HG03378 (cell line): ENCODE results near the gene NRAP.

ENCODE experiments used
- ATAC-seq: cut with Tn5 transposase; IDR thresholded peaks from one replicate; pipeline ENCODE4 v1.9.1; 2021; ENCODE audit warnings: mild to moderate bottlenecking, moderate library complexity; ENCODE audit not compliant: unreplicated experiment

NRAP gene, protein sequence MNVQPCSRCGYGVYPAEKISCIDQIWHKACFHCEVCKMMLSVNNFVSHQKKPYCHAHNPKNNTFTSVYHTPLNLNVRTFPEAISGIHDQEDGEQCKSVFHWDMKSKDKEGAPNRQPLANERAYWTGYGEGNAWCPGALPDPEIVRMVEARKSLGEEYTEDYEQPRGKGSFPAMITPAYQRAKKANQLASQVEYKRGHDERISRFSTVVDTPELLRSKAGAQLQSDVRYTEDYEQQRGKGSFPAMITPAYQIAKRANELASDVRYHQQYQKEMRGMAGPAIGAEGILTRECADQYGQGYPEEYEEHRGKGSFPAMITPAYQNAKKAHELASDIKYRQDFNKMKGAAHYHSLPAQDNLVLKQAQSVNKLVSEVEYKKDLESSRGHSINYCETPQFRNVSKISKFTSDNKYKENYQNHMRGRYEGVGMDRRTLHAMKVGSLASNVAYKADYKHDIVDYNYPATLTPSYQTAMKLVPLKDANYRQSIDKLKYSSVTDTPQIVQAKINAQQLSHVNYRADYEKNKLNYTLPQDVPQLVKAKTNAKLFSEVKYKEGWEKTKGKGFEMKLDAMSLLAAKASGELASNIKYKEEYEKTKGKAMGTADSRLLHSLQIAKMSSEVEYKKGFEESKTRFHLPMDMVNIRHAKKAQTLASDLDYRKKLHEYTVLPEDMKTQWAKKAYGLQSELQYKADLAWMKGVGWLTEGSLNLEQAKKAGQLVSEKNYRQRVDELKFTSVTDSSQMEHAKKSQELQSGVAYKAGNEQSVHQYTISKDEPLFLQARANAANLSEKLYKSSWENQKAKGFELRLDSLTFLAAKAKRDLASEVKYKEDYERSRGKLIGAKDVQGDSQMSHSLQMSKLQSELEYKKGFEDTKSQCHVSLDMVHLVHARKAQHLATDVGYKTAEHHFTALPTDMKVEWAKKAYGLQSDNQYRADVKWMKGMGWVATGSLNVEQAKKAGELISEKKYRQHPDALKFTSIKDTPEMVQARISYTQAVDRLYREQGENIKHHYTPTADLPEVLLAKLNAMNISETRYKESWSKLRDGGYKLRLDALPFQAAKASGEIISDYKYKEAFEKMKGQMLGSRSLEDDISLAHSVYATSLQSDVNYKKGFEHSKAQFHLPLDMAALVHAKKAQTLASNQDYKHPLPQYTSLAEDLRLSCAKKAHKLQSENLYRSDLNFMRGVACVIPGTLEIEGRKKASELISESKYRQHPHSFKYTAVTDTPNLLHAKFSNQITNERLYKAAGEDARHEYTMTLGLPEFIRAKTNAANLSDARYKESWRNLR (N-terminal part only)

DNA sequence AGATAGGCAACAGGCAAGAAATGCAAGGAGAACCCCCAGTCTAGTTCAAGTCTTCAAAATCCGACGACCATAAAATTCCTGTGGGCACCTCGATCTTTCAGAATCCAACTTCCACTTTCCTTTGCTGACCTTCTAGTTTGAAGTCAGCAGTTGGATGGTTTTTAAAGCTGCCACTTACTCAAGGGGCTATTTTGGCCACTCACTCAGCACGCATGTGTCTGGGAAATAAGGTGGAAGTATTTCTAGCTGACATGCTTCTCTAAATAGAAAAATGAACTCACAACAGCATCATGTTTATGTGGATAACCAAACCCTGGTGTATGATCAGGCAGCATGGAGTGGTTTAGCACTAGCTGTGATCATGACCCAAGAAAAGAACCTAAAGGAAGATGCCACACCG lies at the start of gene NRAP:
Gene NRAP (minus strand): TSS at position 134 of the 400 bp plus-strand sequence. CDS start 159 bp downstream, outside the sequence.
- ATAC-seq, result no peak

DNA sequence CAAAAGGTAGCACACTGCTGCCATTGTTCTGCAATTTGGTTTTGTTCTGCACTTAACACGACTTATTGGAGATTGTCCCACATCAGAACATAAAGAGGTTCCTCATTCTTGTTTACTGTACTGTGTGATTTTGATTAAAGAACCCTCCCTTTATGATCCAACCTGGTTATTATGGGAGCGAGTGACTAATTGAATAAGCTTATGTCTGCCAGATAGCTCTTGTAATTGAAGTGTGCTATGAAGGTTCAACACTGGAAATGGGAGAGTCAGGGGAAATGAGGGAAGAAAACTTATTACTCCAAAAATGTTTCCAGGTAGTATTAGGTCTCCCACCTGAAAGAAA lies 49.8 kb upstream of the NRAP start:
- ATAC-seq, result no peak

DNA sequence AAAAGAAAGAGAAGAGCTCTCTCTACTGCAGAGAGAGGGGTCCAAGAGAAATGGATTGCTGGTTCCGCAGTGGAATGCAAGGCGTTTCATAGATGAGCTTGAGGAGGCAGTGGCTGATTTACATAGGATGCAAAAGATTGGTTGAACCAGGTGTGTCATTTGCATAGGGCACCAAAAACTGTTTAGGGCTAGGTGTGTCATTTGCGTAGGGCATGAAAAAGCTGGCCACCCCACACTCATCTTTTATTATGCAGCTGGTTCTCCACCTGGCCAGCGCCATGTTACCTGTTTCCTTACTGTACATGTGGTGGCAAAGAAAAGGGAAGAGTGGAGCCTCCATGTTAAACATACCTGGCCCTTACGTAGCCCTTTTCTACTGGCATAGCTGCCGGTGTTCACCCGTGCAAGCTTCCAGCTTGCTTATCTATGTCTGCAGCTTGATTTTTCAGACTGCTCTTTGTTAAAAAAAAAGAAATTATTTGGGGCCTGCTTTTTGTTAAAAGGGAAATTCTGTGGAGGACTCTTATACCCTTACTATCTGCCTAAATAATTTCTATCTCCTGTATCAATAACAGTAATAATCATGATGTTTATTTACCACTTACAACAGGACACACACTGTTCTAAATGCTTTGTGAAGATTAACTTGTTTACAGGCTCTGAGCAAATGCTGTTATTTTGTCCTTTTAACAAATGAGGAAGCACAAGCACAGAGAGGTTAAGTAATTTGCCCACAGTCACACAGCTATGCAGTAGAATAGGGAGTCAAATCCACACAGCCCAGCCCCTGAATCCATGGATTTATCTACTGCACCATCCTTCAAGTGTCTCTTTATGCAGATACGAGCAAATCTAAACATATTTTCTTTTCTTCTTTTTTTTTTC lies 49.2 kb upstream of the NRAP start:
- ATAC-seq, result no peak

DNA sequence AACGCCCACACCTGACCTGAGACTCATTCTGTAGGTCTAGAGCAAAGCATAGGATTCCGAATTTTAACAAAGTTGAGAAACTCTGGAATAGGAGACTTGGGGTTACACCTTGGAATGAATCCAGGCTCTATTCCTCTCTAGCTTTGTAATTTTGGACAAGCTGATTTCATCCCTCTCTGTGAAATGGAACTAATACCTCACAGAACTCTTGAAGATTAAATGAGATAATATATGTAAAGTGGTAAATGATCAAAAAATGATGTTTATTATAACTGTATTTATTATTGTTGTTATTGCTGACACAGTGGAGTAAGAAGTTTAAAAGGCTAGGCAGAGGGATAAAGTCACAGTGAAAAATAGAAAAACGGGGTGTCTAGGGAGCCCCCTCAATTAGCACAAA lies 48.2 kb upstream of the NRAP start:
- ATAC-seq, result no peak

DNA sequence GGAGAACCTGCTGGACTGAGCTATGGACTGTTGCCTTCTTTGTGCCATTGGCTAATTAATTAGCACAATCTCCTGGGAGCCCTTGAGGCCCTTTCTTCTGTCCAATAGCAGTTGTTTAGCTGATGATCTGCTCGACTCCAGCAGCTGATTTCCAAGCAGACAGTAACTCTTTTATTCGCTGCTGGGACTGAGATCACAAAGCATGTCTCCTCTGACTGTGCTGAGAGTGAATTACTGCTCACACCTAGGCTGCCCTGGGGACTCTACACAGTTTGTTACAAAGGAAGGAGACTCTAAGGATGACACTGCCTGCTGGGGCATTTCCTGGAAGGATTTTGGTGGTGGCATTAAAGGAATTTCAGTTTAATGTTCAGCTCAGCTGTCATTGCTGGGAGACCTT lies 47.3 kb upstream of the NRAP start:
- no peak for ATAC-seq

DNA sequence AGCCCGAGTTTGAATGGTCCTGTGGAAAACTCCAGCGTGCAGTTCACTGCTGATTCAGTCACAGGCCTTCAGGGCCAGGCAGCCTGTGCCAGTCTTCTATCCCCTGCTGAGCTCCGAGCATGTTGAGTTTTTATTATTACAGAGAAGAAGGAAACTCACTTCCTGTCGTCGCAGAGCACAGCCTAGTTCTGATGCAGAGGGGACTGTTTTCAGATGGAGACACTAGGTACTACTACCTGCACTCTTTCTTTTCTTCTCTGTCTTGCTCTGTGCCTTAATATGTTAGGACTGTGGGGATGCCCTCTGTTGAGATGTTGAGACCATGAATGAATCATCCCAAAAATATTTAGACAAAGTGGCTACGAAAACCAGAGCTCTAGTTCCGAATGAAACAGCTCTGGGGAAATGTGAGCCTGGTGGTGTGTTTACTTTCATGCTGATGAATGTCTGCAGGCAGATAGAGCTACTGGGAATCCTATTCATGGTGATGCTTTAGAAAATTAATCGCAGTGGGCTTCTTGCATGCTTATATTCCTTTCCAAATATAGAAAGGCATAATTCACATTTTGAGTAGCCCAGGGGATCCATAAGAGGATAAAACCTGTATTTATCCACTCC lies 45.5 kb upstream of the NRAP start:
- no peak for ATAC-seq

DNA sequence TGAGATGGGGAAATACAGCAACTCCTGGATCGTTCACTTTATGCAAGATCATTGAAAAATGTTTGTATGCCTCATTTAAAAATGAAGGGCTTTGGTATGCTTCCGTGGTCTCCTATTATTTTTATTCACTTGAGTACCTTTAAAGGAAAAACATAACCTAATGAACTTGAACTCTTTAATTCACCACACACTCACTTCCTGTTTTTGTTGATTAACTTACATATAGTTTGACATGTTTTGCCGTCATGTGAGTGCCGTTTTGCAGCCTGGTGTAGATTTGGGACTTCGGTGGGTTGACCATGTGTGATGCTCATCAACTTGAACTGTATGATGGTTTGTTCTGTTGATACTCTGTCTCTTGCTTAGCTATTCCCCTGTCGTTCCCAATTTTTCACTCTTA lies 44.8 kb upstream of the NRAP start:
- ATAC-seq, result no peak

DNA sequence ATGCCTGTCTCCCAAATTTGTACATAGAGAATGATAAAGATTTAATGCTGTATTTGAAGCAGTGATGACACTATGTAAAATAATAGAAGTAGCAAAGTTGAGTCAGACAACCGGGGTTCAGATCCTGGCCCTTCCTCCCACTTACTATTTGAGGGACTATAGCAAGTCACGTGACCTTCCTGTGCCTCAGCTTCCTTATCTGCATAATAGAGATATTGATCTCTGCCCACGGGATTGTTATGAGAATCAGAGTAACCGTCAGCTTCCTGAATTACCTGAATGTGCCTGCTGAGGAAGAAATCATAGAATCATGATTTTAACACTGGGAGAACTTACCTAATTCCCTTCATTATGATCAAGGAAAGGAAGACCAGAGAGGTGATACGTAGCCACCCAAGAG lies 42.8 kb upstream of the NRAP start:
- no peak for ATAC-seq

DNA sequence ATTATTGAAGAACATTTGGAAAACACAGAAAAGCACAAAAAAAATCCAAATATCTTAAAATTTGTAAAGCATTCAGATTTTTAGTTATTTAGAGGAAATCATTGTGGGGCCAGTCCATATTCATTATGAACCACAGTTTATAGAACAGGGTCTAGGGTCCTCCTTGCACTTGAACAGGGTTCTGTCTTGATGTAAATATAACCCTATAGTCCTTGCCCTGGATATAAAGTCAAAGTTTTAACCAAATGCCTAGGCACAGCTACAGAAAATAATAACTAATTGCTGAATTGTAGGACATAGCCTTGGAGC lies 41.5 kb upstream of the NRAP start:
- ATAC-seq, result no peak

DNA sequence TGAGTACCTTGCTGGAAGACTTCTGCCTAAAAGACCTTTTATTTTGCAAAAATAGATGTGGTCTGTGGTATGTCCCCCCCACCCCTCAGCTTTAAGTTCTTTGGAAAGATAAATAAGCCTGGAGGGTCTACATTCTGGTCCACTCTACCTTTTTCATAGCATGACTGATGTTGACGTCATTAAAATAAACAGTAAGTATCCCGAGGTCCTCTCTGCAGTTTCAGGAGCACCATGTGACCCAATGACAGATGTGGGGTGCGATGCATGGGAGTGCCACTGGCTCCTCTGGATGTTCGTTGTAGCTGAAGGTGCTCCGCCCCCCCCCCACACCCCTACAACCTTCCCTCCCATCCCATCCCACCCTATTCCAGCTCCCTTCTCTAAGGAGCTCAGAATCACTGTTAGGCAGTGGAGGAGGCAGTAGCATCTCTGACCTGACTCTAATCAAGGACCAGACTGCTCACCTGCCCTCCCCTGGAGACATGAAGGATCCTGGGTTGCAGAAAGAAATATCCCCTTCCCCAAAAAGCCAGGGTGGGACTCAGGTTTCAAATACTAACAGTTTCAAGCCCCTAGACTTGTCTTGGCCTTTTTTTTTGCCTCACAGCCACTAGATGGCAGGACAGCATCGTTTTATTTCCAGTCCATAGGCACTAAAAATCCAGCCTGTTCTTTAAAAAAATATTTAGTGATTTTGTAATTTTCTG lies 40.9 kb upstream of the NRAP start:
- ATAC-seq, result no peak

DNA sequence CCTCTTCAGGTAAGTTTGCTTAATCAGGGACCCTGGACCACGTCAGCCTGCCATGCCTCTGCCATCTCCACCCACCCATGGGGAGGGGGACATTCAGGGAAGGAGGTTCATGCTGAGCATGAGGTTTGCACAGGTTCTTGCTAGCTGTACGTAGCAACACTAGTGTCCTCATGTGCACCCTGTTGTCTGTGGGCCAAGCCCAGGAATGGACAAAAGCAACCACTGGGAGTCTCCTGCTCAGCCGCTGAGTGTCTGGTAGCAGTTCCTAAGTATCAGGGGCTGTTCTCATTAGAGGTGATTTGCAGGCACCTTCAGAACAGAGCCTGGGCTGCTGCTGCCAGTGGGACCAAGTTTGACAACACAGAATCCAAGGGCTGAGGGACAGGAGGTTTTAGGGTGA lies 33.8 kb upstream of the NRAP start:
- no peak for ATAC-seq

DNA sequence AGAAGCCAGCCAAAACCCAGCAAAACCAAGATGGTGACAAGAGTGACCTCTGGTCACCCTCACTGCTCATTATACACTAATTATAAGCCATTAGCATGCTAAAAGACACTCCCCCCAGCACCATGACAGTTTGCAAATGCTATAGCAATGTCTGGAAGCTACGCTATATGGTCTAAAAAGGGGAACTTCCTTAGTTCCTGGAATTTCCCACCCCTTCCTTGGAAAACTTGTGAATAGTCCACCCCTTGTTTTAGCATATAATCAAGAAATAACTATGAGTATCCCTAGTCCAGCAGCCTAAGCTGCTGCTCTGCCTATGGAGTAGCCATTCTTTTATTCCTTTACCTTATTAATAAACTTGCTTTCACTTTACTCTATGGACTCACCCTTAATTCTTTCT lies 31.9 kb upstream of the NRAP start:
- ATAC-seq, result no peak

DNA sequence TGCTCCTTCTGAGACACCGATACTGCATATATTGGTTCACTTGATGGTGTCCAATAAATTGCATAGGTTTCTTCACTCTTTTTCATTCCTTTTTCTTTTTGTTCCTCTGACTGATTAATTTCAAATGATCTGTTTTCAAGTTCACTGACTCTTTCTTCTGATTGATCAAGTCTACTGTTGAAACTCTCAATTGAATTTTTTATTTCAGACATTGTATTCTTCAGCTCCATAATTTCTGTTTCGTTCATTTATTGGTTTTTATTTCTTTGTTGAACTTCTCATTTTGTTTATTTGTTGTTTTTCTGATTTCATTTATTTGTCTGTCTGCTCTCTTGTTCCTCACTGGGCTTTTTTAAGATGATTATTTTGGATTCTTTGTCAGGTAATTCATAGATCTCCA lies 29.5 kb upstream of the NRAP start:
- ATAC-seq, result no peak

DNA sequence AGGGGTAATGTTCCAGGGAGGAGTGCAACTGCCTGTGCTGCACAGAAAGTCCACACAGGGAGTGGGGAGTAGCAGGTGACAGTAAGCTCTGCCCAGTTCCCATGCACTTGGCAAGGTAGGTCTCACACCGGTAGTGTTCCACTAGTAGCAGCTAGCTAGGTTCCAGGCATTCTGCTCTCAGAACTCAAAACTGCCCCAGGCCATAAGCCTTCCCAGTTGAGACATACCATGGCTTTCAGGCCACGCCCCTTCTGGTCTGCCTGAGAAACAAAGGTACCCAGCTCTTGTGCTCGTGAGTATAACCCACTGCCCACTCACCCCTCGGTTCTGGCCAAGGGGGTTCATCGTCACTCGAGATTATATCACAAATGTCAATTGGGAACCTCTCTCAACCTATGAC lies 28.4 kb upstream of the NRAP start:
- no peak for ATAC-seq

DNA sequence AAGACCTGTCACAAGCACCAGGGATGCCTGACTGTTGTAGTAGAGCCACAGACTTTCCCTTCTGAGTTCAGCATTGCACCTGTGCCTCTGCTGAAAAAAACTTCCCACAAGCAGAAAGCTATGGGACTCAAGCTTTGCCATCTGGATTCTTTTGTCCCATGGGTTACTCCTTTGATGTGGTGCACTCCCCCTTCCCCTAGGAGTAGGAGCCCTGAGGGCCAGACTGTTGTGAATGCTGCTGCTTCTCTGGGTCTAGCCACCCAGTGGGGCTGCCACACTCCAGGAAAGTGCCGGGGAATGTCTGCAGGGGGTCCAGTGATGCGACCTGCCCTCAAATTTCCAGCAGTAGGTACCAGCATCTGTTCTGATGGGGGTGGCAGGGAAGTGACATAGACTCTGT lies 27.5 kb upstream of the NRAP start:
- ATAC-seq, result no peak

DNA sequence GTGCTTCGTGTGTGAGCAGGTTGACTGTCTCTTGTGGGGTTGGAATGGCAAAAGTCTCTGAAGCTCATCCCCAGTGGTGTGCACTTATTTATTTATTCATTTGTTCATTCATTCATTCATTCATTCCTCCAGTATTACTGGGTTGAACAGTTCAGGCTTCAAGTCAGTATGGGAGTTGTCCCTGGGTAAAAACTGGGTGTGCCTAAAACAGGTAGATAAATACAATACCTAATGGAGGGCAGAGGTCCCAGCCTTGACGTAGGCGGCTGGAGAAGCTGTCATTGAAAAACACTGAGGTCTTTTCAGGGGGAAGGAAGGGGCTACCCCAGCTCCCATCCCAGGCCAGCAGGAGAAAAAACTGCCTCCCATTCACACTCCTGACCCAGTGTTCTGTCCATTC lies 26.9 kb upstream of the NRAP start:
- no peak for ATAC-seq

DNA sequence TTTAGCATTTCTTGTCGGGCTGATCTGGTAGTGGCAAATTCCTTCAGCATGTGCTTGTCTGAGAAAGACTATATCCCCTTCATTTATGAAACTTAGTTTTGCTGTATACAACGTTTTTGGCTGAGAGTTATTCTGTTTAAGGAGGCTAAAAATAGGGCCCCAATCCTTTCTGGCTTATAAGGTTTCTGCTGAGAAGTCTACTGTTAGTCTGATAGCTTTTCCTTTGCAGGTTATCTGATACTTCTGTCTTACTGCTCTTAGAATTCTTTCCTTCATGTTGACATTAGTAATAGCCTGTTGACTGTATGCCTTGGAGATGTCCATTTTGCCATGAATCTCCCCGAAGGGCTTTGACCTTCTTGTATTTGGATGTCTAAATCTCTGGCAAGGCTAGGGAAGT lies 25.7 kb upstream of the NRAP start:
- no peak for ATAC-seq

DNA sequence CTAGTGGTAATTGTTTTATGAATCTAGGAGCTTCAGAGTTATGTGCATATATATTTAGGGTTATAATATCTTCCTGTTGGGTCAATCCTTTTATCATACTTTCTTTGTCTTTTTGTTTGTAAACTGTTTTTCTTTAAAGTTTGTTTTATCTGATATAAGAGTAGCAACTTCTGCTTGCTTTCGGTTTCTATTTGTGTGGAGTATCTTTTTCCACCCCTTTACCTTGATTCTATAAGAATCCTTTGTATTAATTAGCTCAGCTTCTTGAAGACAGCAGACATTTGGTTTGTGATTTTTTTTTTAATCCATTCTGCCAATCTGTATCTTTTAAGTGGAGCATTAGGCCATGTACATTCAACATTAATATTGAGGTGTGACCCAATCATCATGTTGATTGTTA lies 25.2 kb upstream of the NRAP start:
- no peak for ATAC-seq

DNA sequence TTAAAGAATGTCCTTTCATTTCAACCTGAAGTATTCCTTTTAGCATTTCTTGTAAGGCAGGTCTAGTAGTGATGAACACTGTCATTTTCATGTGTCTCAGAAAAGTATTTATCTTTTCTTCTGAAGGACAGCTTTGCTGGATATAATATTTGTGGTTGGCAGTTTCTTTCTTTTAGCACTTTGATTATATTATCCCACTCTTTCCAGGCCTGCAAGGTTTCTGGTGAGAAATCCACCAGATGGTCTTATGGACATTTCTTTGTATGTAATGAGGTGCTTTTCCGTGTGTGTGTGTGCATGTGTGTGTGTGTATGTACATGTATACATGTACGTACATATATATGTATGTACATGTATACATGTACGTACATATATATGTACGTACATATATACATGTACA lies 23.2 kb upstream of the NRAP start:
- no peak for ATAC-seq

DNA sequence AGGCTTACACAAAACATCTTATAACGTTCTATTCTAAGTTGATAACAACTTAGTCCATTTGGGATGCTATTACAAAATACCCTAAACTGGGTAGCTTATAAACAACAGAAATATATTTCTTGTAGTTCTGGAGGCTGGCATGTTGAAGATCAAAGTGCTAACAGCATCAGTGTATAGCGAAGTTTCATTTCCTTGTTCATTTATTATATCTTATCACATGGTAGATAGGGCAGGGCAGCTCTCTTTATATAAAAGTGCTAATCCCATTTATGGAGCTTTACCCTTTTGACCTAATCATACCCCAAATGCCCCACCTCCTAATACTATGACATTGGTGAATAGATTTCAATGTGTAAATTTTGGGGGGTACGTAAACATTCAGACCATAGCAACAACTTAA lies 22.2 kb upstream of the NRAP start:
- ATAC-seq, result no peak
